ENCODE results near the gene MOB1A.

The MOB1A gene

DNA sequence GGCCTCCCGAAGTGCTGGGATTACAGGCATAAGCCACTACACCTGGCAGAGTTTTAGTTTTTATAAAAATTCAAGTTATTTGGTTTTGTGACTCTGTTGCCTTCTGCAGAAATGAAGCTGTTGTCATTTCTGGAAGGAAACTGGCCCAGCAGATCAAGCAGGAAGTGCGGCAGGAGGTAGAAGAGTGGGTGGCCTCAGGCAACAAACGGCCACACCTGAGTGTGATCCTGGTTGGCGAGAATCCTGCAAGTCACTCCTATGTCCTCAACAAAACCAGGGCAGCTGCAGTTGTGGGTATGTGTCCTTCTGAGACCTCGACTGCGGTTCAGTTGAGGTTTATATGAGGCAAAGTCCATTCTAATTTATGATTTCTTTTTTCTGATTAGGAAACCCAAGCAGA lies 26.9 kb upstream of the MOB1A start:
- H3K27me3 ChIP-seq (ENCODE audit: insufficient read depth, insufficient read length): no peaks in the 10 kb centered on the region
- H3K9ac ChIP-seq (ENCODE audit: insufficient read length, low read depth): no peak overlapping the region
- peaks cover 73% of the 10 kb centered on the region for H3K36me3 ChIP-seq (ENCODE audit: insufficient read depth, insufficient read length, low read length)
- no peak for DNase-seq (ENCODE audit: low read depth, low spot score)
- H3K4me1 ChIP-seq (ENCODE audit: insufficient read depth, insufficient read length): peaks cover 2% of the 10 kb centered on the region
- no peak overlapping the region for H3K4me3 ChIP-seq (ENCODE audit: insufficient read length, low read depth)
- no peaks in the 10 kb centered on the region for H3K9me3 ChIP-seq (ENCODE audit: insufficient read depth, low read length)
- TF ChIP-seq ZNF274 (IDR thresholded peaks at IDR 0.05; ENCODE audit: low read depth, low read length) (no peak), YY1 (IDR thresholded peaks at IDR 0.05; ENCODE audit: insufficient read depth, insufficient read length) (no peak), SUZ12 (IDR thresholded peaks at IDR 0.05; ENCODE audit: extremely low read depth, insufficient read depth, insufficient read length) (no peak)

DNA sequence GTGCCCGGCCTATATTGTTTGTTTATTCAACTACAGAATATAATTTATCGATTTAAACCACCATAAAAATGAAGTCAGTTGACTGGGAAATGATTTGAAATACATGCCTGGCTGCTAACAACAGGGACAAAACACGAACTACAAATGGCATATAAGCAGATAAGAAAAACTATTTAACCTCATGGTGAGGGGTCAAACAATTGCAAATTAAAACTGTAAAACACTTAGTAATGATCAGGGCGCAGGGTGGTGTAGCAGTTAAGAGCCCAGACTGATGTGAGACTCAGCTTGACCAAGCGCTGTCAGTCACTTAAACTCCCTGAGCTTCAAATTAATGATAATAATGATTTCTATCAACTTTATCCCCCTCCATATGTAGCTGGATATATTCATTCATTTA lies 26.4 kb upstream of the MOB1A start:
- Histone ChIP-seq H3K9ac (ENCODE audit: insufficient read length, low read depth) (no peak overlapping the region), H3K27me3 (ENCODE audit: insufficient read depth, insufficient read length) (no peaks in the 10 kb centered on the region), H3K36me3 (ENCODE audit: insufficient read depth, insufficient read length, low read length) (peaks cover 71% of the 10 kb centered on the region), H3K9me3 (ENCODE audit: insufficient read depth, low read length) (no peaks in the 10 kb centered on the region), H3K4me1 (ENCODE audit: insufficient read depth, insufficient read length) (peaks cover 2% of the 10 kb centered on the region), H3K4me3 (ENCODE audit: insufficient read length, low read depth) (no peak overlapping the region)
- TF ChIP-seq ZNF274 (IDR thresholded peaks at IDR 0.05; ENCODE audit: low read depth, low read length) (no peak), SUZ12 (IDR thresholded peaks at IDR 0.05; ENCODE audit: extremely low read depth, insufficient read depth, insufficient read length) (no peak), YY1 (IDR thresholded peaks at IDR 0.05; ENCODE audit: insufficient read depth, insufficient read length) (no peak)
- DNase-seq (ENCODE audit: low read depth, low spot score): no peak

DNA sequence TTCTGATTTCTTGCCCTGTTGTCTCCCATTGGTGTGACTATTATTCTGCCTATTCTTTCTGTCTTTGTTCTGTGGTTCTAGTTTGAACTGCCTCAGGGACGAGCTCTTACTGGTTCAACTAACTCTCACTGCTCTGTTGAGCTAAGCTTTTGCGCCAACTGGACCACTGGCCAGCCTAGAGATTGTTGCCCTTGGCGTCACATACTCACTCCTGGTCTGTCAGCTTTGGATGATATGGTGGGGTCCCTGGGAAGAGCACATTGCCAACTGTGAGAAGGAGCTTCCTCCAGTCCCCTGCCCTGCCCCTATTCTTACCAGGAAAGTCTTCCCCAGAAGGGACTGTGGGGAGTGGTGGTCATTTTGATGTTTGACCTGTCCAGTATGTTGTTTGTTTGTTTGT lies 25.8 kb upstream of the MOB1A start:
- Histone ChIP-seq H3K27me3 (ENCODE audit: insufficient read depth, insufficient read length) (no peaks in the 10 kb centered on the region), H3K36me3 (ENCODE audit: insufficient read depth, insufficient read length, low read length) (peaks cover 67% of the 10 kb centered on the region), H3K9me3 (ENCODE audit: insufficient read depth, low read length) (no peaks in the 10 kb centered on the region), H3K9ac (ENCODE audit: insufficient read length, low read depth) (no peak overlapping the region), H3K4me1 (ENCODE audit: insufficient read depth, insufficient read length) (peaks cover 2% of the 10 kb centered on the region), H3K4me3 (ENCODE audit: insufficient read length, low read depth) (no peak overlapping the region)
- DNase-seq (ENCODE audit: low read depth, low spot score): no peak
- TF ChIP-seq ZNF274 (IDR thresholded peaks at IDR 0.05; ENCODE audit: low read depth, low read length): no peak
- no peak for TF ChIP-seq SUZ12 (IDR thresholded peaks at IDR 0.05; ENCODE audit: extremely low read depth, insufficient read depth, insufficient read length)
- no peak for TF ChIP-seq YY1 (IDR thresholded peaks at IDR 0.05; ENCODE audit: insufficient read depth, insufficient read length)

GRCh38 chr2:74201596-74201995 lies 22.9 kb upstream of the MOB1A start:
- no peak for DNase-seq (ENCODE audit: low read depth, low spot score)
- Histone ChIP-seq H3K36me3 (ENCODE audit: insufficient read depth, insufficient read length, low read length) (peaks cover 47% of the 10 kb centered on the region), H3K4me3 (ENCODE audit: insufficient read length, low read depth) (no peak overlapping the region), H3K9ac (ENCODE audit: insufficient read length, low read depth) (no peak overlapping the region), H3K9me3 (ENCODE audit: insufficient read depth, low read length) (no peaks in the 10 kb centered on the region), H3K4me1 (ENCODE audit: insufficient read depth, insufficient read length) (peaks cover 2% of the 10 kb centered on the region), H3K27me3 (ENCODE audit: insufficient read depth, insufficient read length) (no peaks in the 10 kb centered on the region)
- TF ChIP-seq YY1 (IDR thresholded peaks at IDR 0.05; ENCODE audit: insufficient read depth, insufficient read length) (no peak), SUZ12 (IDR thresholded peaks at IDR 0.05; ENCODE audit: extremely low read depth, insufficient read depth, insufficient read length) (no peak), ZNF274 (IDR thresholded peaks at IDR 0.05; ENCODE audit: low read depth, low read length) (no peak)

DNA sequence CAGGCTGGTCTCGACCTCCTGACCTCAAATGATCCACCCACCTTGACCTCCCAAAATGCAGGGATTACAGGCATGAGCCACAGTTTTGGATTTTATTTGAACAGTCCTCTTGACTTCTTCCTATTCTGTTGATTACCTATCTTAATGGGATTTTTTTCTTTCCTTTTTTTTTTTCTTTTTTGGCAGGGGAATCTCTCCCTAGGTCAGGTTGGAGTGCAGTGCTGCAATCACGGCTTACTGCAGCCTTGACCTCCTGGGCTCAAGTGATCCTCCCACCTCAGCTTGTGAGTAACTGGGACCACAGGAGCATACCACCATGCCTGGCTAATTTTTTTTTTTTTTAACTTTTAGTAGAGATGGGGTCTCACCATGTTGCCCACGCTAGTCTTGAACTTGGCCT lies 22.5 kb upstream of the MOB1A start:
- Histone ChIP-seq H3K4me3 (ENCODE audit: insufficient read length, low read depth) (no peak overlapping the region), H3K9ac (ENCODE audit: insufficient read length, low read depth) (no peak overlapping the region), H3K36me3 (ENCODE audit: insufficient read depth, insufficient read length, low read length) (peaks cover 45% of the 10 kb centered on the region), H3K9me3 (ENCODE audit: insufficient read depth, low read length) (no peaks in the 10 kb centered on the region), H3K4me1 (ENCODE audit: insufficient read depth, insufficient read length) (peaks cover 2% of the 10 kb centered on the region), H3K27me3 (ENCODE audit: insufficient read depth, insufficient read length) (no peaks in the 10 kb centered on the region)
- DNase-seq (ENCODE audit: low read depth, low spot score): no peak
- no peak for TF ChIP-seq SUZ12 (IDR thresholded peaks at IDR 0.05; ENCODE audit: extremely low read depth, insufficient read depth, insufficient read length)
- no peak for TF ChIP-seq ZNF274 (IDR thresholded peaks at IDR 0.05; ENCODE audit: low read depth, low read length)
- no peak for TF ChIP-seq YY1 (IDR thresholded peaks at IDR 0.05; ENCODE audit: insufficient read depth, insufficient read length)

- TF ChIP-seq YY1 (IDR thresholded peaks at IDR 0.05; ENCODE audit: insufficient read depth, insufficient read length) (no peak), SUZ12 (IDR thresholded peaks at IDR 0.05; ENCODE audit: extremely low read depth, insufficient read depth, insufficient read length) (no peak), ZNF274 (IDR thresholded peaks at IDR 0.05; ENCODE audit: low read depth, low read length) (no peak)
- Histone ChIP-seq H3K9me3 (ENCODE audit: insufficient read depth, low read length) (no peaks in the 10 kb centered on the region), H3K36me3 (ENCODE audit: insufficient read depth, insufficient read length, low read length) (peaks cover 34% of the 10 kb centered on the region), H3K9ac (ENCODE audit: insufficient read length, low read depth) (peak overlapping the region; percentile 99), H3K4me1 (ENCODE audit: insufficient read depth, insufficient read length) (peaks cover 2% of the 10 kb centered on the region), H3K27me3 (ENCODE audit: insufficient read depth, insufficient read length) (no peaks in the 10 kb centered on the region), H3K4me3 (ENCODE audit: insufficient read length, low read depth) (peak overlapping the region; percentile 88)
- DNase-seq (ENCODE audit: low read depth, low spot score): no peak
Observed at GRCh38 chr2:74199871-74200305, 21.2 kb upstream of the MOB1A start.

- TF ChIP-seq ZNF274 (IDR thresholded peaks at IDR 0.05; ENCODE audit: low read depth, low read length) (no peak), YY1 (IDR thresholded peaks at IDR 0.05; ENCODE audit: insufficient read depth, insufficient read length) (no peak), SUZ12 (IDR thresholded peaks at IDR 0.05; ENCODE audit: extremely low read depth, insufficient read depth, insufficient read length) (no peak)
- Histone ChIP-seq H3K27me3 (ENCODE audit: insufficient read depth, insufficient read length) (no peaks in the 10 kb centered on the region), H3K4me3 (ENCODE audit: insufficient read length, low read depth) (peak overlapping the region; percentile 88), H3K36me3 (ENCODE audit: insufficient read depth, insufficient read length, low read length) (peaks cover 30% of the 10 kb centered on the region), H3K9me3 (ENCODE audit: insufficient read depth, low read length) (no peaks in the 10 kb centered on the region), H3K9ac (ENCODE audit: insufficient read length, low read depth) (peak overlapping the region; percentile 99), H3K4me1 (ENCODE audit: insufficient read depth, insufficient read length) (no peaks in the 10 kb centered on the region)
- no peak for DNase-seq (ENCODE audit: low read depth, low spot score)
Observed at GRCh38 chr2:74199275-74199701, 20.6 kb upstream of the MOB1A start.

Measured in NT2/D1 (cell line).